HG03571 (cell line): Measurements from ENCODE around the gene GOLGA3.
"Not testable (repeated sequence)": the region's sequence is repeated elsewhere in the genome, so short reads cannot be mapped to it uniquely, and the experiment has no call there.

Experiments
- ATAC-seq: cut with Tn5 transposase; IDR thresholded peaks from one replicate; pipeline ENCODE4 v1.9.1; 2021; ENCODE audit not compliant: unreplicated experiment

Gene GOLGA3

GRCh38 chr12:132781938-132782337, 46.7 kb downstream of the GOLGA3 start:
- ATAC-seq, result no peak

GRCh38 chr12:132779781-132780353, 48.8 kb downstream of the GOLGA3 start:
- no peak for ATAC-seq

GRCh38 chr12:132777614-132778013, 51.1 kb downstream of the GOLGA3 start:
- no peak for ATAC-seq

GRCh38 chr12:132776816-132777568, 51.7 kb downstream of the GOLGA3 start:
- ATAC-seq, result no peak

GRCh38 chr12:132776230-132776625, 52.4 kb downstream of the GOLGA3 start:
- not testable (repeated sequence) for ATAC-seq

- ATAC-seq, result no peak
These were observed 53.0 kb downstream of the GOLGA3 start for GRCh38 chr12:132775502-132776229.

- no peak for ATAC-seq
These were observed 53.9 kb downstream of the GOLGA3 start for GRCh38 chr12:132774646-132775275.

- ATAC-seq, result no peak
These were observed 54.5 kb downstream of the GOLGA3 start for GRCh38 chr12:132774159-132774558.

- no peak for ATAC-seq
These were observed 55.4 kb downstream of the GOLGA3 start for GRCh38 chr12:132773077-132773955.

- no peak for ATAC-seq
These were observed 56.1 kb downstream of the GOLGA3 start for GRCh38 chr12:132772606-132773005.

GRCh38 chr12:132771126-132771838, 57.4 kb downstream of the GOLGA3 start:
- ATAC-seq, result peak; percentile 35

GRCh38 chr12:132766380-132767085, 62.1 kb downstream of the GOLGA3 start:
- no peak for ATAC-seq

GRCh38 chr12:132765361-132765760, 63.3 kb downstream of the GOLGA3 start:
- no peak for ATAC-seq

GRCh38 chr12:132764231-132764630, 64.4 kb downstream of the GOLGA3 start:
- ATAC-seq, result no peak

- peak; percentile 73 for ATAC-seq
These were observed 66.6 kb downstream of the GOLGA3 start for GRCh38 chr12:132761921-132762583.

GRCh38 chr12:132761032-132761920, 67.4 kb downstream of the GOLGA3 start, which contains the start of gene ANKLE2:
ANKLE2 (minus strand) TSS chr12:132761832; CDS start chr12:132761798, 34 bp downstream.
- ATAC-seq, result peak; percentile 37

- no peak for ATAC-seq
These were observed 69.3 kb downstream of the GOLGA3 start for GRCh38 chr12:132759359-132759758.

GRCh38 chr12:132758825-132759224, 69.8 kb downstream of the GOLGA3 start:
- ATAC-seq, result not testable (repeated sequence)
